Brain pericyte (primary cell): ENCODE results near the gene PHF20.
"Not testable (repeated sequence)": the region's sequence is repeated elsewhere in the genome, so short reads cannot be mapped to it uniquely, and the experiment has no call there.

Experiments used
- DNase-seq: peaks from one replicate; pipeline ENCODE4 v3.0.0-alpha.2; 2012; ENCODE audit warnings: low read depth, low spot score

The PHF20 gene

DNA sequence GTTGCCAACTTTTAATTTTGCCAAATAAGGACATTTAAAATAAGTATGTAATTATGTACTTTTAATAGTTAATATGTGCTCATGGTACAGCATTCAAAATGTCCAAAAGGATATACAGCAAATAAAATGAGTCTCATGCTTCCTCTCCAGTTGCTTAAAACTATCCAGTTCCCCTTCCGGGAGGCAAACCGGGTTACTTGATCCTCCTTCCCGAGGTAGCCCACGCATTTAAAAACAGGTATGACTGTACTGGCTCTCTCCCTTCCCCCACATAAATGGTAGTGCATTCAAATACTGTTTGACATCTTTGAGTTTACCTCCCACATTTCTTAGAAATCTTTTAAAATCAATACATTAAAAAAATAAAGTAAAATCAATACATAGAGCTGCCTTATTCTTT lies 66.4 kb downstream of the PHF20 start:
- DNase-seq = no peak

DNA sequence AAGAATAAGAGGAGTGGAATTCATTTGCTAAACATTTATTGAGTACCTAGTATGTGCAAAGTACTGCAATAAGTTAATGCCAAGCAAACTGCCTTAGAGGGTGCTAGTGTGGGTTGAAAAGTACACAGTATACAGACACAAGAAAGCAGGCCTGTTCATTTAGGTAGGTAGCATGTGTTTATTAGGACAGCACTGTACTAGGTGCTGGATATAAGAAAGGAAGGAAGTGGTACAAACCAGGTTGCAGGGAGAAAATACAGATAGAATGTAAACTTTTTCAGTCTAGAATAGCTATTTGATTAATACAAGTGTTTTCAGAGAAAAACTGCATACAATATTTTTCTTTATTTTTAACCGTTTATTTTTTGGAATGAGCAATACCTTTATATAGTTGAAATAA lies 68.1 kb downstream of the PHF20 start:
- DNase-seq = no peak

DNA sequence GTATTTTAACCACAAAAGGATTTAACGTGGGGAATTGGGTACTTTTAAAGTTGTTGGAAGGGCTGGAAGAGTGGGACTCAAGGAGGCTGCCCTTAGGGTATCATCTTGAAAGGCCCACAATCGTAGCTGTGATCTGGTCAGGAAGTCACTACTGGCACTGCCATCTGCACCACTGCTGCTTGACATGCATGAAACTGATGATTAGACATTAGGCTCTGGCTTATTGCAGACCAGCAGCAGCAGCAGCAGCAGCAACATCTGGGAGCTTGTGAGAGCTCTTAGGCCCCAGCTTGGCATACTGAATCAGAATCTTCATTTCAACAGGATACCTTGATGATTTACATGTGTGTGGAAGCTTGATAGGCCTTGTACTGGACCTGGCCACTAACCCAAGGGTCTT lies 68.6 kb downstream of the PHF20 start:
- no peak for DNase-seq

DNA sequence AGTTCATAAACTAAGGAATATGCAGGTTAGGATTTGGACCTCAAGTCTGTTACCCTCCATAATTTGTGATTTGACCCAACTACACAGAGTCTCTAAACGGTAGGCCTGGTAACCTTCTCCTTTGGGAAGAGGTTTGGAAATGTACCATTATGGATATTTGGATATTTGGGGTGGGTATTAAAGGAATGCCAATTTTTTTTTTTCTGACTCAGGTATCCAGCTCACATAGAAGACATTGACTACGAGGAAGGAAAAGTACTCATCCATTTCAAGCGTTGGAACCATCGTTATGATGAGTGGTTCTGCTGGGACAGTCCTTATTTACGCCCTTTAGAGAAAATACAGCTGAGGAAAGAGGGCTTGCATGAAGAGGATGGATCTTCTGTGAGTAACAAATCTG lies 70.5 kb downstream of the PHF20 start:
- no peak for DNase-seq

DNA sequence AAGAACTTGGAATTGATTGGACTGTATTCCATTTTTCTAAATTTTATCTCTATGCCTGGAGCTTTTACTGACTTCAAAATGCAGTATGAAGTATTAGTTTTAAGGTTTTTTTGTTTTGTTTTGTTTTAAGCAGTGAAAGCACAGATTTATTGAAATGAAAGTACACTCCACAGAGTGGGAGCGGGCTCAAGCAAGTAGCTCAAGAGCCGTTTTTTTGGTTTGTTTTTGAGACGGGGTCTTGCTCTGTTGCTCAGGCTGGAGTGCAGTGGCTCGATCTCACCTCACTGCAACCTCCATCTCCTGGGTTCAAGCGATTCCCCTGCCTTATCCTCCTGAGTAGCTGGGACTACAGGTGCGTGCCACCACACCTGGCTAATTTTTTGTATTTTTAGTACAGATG lies 72.1 kb downstream of the PHF20 start:
- DNase-seq = not testable (repeated sequence)

DNA sequence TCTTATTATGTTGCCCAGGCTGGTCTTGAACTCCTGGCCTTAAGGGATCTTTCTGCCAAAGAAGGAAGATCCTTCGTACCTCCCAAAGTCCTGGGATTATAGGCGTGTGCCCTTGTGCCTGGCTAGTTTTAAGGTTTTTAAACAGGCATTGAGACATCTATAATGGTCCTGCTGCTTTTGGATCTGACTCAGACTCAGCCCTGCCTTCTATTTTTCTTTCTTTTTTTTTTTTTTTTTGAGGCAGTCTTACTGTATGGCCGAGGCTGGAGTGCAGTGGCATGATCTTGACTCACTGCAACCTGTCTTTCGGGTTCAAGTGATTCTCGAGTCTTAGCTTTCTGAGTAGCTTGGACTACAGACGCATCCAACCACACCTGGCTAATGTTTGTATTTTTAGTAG lies 73.7 kb downstream of the PHF20 start:
- no peak for DNase-seq

DNA sequence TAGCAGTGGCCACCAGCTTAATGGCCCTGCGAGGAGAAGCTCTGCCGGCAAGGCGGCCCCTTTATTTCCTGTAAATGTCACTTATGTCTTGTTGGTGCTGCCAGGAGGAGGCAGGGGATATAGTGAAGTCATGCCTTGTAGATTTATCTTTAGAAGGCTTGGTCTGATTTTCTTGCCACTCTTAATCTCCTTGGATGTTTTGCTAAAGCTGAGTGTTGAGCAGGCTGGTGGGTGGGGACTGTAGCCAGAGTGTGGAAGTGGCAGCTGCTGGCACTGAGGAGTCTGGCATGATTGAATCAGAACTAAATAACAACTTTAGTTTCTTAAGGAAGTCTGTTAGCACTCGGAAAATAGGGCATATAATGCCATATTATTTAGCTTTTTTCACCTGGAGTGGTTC lies 77.9 kb downstream of the PHF20 start:
- DNase-seq = no peak

DNA sequence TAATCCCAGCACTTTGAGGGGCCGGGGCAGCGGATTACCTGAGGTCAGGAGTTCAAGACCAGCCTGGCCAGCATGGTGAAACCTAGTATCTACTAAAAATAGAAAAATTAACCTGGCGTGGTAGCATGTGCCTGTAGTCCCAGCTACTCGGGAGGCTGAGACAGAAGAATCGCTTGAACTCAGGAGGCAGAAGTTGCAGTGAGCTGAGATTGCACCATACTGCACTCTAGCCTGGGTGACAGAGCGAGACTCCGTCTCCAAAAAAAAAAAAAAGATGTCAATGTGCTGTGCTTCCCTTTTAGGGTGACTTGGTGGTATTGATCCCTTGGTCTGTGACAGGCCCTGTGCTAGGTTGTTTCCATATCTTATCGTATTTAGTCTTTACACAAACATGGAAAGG lies 79.8 kb downstream of the PHF20 start:
- not testable (repeated sequence) for DNase-seq

DNA sequence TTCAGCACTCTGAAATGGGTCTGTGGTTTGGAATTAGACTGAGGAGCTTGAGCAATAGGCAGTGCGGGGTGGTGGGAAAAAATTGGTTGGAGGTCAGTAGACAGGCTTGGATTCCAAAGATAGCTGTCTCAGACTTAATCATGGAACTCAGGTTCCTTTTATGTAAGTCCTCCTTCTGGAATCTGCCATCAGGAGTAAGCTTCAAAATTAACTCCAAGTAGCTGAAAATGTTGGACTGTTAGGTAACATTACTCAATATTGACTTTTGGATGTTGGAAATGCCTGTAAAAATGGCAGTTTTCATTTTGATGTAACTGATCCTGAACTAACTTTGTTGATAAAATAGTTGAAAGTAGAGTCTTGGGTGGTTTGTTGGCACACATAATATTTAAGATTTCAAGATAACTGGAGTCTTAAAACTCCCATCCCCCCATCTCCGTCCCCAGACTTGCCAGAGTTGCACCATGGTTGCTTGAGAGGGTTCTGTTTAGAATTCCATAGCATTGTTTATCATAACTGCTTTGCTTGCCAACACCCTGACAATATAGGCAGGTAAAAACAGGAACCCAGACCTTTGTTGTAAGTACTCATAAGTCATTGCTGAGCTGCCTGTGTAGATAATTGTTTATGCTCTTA lies 83.0 kb downstream of the PHF20 start:
- no peak for DNase-seq

DNA sequence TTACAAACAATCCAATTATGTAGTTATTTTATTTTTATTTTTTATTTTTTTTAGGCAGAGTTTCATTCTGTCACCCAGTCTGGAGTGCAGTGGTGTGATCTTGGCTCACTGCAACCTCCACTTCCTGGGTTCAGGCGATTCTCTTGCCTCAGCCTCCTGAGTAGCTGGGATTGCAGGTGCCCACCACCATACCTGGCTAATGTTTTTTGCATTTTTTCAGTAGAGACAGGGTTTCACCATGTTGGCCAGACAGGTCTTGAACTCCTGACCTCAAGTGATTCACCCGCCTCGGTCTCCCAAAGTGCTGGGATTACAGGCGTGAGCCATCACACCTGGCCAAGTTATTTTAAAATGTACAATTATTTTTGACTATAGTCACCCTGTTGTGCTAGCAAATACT lies 83.8 kb downstream of the PHF20 start:
- DNase-seq = not testable (repeated sequence)

DNA sequence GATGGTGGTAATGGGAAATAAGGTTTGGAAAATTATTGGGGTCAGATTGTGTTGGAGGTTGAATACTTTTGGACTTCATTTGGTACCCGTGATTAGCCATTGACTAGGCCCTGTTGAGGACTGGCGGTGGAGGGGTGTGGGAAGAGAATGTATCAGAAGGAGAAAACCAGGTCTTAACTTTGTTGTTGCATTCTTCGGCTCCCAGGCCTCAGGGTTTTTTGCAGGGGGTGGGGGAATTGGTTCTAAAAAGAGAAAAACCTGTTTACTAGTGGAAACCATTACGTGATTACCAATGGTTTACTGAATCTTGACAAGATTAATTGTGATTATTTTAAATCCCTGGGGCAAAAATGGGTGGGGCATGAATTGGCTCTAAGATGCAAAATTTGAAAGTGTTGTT lies 85.1 kb downstream of the PHF20 start:
- no peak for DNase-seq

DNA sequence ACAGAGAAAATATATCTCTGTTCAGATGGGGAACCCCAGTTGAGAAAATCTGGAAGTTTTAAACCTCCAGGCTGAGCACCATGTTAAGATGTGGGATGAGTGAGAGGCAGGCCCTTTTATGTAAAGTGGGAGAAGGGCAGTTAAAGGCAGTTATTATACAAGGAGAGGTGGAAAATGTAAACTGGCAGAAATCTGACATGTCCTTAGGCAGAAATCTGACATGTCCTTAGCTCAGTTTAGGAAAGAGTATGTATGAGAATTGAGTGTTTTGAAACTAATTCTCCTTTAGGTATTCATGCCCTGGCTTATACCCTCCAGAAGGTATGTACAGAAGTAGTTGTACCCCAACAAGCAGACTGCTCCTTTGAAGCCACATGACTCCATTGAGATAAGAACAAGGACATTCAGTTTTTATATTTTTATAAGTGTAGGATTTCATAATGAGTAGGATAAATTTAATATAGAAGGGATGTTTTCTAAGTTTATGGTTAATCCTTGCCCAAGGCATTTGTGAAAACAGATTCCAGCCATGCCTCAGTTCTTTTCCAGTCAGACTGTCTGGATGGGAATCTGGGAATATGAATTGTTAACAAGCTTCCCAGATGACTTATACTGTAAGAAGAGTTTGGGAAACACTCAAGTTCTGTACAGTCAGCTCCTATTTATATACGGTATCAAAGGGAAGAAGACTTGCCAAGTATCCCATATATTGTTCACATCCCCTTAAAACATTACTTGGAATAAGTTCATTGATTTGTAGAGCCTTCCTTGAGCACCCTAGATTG lies 94.8 kb downstream of the PHF20 start:
- DNase-seq = no peak

DNA sequence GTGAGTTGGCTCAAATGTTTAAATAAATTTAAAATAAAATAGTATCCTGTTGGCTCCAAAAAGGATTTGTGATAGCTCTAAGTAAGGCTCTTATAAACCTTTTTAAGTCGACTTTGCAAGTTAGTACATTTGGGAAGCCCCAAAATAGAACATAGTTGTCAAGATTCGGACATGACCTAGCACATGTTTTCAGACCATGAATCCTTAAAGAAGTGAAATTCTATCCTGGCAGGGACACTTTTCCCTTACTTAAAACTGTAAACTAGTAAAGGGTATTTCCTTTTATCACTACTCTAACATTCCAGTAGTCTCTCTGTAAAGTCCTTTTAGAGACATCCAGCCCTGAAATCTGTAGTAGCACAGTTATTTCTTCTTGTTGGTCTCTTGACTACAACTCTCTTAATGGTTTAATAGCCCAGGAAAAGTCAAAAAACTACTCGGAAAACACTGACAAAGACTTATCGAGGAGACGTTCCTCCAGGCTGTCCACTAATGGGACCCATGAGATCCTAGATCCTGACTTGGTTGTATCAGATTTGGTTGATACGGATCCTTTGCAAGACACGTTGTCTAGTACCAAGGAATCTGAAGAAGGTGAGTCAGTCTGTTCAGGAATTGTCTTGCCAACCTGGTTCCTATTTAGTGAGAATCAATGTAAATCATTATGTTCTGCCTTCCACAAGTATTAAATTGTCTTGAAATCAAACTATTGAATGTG lies 98.9 kb downstream of the PHF20 start:
- DNase-seq = no peak

DNA sequence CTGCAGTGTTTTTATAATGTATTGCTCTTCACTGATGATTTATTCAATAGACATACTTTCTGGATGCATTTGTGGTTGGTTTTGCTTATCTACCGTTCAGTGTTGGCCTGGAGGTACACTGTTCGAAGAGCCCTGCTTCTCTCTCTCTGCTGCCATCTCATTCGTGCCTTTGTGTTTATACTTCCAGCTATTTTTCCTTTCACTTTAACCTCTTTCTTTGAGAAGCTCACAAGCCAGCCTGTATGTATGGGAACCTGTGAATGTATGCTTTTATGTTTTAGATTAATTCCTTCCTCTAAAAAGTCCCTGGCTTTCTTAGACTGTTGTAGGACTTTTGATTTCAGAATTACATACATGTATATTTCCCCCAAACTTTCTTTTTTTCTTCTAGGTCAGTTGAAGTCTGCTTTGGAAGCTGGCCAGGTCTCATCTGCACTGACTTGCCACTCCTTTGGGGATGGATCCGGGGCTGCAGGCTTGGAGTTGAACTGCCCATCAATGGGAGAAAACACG lies 99.5 kb downstream of the PHF20 start:
- DNase-seq = peak; percentile 20

DNA sequence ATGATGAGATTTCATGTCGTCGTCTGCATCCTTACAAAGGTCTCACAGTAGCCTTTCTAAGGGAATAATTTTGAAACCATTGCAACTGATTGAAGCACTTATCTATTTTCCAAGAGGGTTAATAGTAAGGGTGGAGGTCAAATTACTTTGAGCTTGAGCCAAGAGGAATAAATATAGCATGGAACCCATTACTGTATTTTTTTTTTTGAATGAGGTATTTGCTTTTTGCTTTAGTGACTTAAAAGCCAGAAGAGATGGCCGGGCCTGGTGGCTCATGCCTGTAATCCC lies 104.2 kb downstream of the PHF20 start:
- DNase-seq = no peak

DNA sequence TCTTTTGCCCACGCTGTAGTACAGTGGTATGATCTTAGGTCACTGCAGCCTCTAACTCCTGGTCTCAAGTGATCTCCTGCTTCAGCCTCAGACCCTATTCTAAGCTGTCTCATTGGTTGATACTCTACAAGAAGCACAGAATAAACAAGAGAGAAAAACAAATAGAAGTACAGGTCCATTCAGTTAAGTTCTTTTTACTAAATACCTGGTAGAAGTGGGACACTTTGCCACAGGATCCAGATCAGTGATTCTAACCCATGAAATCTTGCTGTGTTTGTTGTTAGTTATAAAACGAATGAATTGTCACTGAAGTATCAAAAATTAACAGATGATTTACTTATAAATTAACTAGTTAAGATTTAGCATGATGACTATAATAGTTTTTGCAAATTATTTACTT lies 105.8 kb downstream of the PHF20 start:
- DNase-seq = no peak

DNA sequence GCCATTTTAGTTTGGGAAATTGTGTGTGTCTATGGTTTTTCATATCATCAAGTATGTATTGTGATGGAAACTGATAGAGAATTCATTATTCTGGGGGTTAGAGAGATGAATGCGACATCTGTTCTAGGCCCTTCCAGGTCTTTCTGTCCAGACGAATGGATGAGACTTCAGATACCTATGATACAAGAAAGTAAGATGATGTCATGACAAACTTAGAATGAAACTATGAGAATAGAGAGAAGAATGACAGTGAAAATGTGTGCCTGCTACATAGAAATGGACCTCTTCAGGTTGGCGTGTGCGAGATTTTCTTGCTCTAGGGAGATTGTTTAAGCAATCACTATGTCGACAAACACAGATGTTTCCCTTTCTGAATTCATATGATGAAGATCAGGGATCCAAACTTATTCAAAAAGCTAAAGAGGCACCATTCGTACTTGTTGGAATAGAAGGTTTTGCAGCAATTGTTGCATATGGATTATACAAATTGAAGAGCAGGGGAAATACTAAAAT lies 106.4 kb downstream of the PHF20 start:
- DNase-seq = no peak

DNA sequence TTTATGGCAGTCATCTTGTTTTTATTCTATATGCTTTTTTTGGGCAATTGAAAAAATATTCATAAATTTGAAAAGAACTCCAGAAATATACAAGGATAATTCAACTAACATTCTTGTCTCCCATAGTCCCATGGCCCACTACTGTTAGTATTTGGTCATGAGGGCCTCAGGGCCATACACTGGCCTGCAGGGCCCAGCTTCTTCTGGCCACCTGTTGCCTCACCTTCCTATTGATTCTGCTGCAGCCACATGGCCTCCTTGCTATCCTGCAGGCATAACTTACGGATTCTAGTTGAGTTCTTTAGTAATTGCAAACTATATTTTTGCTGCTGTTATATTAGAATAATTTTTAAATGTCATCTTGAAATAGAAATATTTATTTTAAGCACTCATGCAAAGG lies 109.9 kb downstream of the PHF20 start:
- DNase-seq = no peak

DNA sequence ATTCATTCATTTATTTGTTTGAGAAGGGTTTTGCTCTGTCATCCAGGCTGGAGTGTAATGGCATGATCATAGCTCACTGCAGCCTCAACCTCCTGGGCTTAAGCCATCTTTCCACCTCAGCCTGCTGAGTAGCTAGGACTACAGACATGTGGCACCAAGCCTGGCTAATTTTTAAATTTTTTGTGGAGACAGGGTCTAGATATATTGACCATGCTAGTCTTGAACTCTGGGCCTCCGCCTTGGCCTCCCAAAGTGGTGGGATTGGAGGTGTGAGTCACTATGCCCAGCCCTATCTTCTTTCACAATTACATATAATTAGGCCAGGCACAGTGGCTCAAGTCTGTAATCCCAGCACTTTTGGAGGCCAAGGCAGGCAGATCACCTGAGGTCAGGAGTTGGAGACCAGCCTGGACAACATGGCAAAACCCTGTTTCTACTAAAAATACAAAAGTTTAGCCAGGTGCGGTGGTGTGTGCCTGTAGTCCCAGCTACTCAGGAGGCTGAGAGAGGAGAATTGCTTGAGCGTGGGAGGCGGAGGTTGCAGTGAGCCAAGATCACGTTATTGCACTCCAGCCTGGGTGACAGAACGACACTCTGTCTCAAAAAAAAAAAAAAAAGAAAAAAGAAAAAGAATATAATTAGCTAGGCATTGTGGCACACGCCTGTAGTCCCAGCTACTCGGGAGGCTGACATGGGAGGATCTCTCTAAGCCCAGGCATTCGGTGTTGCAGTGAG lies 110.8 kb downstream of the PHF20 start:
- not testable (repeated sequence) for DNase-seq

DNA sequence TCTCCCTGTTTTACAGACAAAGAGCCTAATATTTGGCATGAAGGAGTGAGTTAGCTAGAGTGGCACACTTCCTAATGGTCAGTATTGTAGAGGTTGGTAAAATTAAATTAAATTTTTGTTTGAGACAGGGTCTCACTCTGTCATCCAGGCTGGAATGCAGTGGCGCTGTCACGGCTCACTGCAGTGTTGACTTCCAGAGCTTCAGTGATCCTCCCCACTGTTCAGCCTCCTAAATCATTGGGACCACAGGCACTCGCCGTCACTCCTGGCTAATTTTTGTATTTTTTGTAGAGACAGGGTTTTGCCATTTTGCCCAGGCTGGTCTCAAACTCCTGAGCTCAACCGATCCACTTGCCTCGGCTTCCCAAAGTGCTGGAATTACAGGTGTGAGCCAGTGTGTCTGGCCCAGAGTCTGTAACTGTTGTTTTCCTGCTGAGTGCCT lies 111.5 kb downstream of the PHF20 start:
- DNase-seq = no peak

DNA sequence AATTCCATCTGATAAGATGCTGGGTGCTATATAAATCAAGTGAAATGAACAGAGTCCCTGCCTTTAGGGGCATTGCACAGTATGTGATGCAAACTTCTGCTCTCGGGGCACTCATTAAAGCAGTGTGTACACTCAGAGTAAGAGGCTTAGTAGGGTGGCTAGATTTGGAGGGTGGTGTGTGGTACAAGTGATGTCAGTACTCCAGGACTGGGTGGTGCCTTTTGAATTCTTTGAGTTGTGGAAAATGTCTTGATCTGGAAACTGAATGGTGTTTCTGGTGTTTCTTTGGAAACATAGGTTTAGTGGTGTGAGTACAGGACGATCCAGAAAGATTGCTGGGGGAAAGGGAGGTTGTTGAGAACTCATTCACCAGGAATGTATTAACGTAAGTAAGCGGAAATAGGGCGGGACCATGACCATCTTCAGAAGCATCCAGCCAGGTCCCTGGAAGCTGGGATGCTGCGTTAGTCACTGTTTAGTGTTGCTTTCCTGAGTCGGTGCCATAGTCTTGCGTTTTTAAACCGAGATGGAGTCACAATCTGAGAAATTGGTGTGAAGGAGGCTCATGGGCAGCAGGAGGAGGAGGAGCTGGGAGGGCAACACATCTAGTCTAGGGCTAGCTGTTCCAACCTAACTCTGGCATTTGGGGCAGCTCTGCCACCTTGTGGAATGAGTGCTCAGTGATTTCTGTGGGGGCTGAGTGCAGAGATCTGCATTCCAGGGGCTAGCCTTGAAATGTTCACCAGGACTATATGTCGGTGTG lies 112.1 kb downstream of the PHF20 start:
- DNase-seq = peak; percentile 61
